ENCODE results near the gene FAM187B.

GRCh38 chr19:35257113-35257461, 28.5 kb upstream of the FAM187B start:
- TF ChIP-seq CTCF (IDR thresholded peaks at IDR 0.05; ENCODE audit: low read depth, low read length, missing input control) (no peak), EGR1 (IDR thresholded peaks at IDR 0.05; ENCODE audit: low read depth in 2 of 2) (no peak), TAF1 (conservative IDR thresholded peaks at IDR 0.05) (no peak), RAD21 (IDR thresholded peaks at IDR 0.05) (no peak), YY1 (IDR thresholded peaks at IDR 0.05) (no peak), JUND (IDR thresholded peaks at IDR 0.05) (no peak), HNF4G (IDR thresholded peaks at IDR 0.05) (no peak)
- TF ChIP-seq, protein P1, sequence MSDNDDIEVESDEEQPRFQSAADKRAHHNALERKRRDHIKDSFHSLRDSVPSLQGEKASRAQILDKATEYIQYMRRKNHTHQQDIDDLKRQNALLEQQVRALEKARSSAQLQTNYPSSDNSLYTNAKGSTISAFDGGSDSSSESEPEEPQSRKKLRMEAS (IDR thresholded peaks at IDR 0.05), result no peak
- TF ChIP-seq, protein P2, sequence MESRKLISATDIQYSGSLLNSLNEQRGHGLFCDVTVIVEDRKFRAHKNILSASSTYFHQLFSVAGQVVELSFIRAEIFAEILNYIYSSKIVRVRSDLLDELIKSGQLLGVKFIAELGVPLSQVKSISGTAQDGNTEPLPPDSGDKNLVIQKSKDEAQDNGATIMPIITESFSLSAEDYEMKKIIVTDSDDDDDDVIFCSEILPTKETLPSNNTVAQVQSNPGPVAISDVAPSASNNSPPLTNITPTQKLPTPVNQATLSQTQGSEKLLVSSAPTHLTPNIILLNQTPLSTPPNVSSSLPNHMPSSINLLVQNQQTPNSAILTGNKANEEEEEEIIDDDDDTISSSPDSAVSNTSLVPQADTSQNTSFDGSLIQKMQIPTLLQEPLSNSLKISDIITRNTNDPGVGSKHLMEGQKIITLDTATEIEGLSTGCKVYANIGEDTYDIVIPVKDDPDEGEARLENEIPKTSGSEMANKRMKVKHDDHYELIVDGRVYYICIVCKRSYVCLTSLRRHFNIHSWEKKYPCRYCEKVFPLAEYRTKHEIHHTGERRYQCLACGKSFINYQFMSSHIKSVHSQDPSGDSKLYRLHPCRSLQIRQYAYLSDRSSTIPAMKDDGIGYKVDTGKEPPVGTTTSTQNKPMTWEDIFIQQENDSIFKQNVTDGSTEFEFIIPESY (IDR thresholded peaks at IDR 0.05), result no peak
- TF ChIP-seq, protein P3, sequence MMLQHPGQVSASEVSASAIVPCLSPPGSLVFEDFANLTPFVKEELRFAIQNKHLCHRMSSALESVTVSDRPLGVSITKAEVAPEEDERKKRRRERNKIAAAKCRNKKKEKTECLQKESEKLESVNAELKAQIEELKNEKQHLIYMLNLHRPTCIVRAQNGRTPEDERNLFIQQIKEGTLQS (IDR thresholded peaks at IDR 0.05), result no peak

Data from liver (tissue), 3 donors.